ENCODE data around the gene ZAR1.

The ZAR1 gene

DNA sequence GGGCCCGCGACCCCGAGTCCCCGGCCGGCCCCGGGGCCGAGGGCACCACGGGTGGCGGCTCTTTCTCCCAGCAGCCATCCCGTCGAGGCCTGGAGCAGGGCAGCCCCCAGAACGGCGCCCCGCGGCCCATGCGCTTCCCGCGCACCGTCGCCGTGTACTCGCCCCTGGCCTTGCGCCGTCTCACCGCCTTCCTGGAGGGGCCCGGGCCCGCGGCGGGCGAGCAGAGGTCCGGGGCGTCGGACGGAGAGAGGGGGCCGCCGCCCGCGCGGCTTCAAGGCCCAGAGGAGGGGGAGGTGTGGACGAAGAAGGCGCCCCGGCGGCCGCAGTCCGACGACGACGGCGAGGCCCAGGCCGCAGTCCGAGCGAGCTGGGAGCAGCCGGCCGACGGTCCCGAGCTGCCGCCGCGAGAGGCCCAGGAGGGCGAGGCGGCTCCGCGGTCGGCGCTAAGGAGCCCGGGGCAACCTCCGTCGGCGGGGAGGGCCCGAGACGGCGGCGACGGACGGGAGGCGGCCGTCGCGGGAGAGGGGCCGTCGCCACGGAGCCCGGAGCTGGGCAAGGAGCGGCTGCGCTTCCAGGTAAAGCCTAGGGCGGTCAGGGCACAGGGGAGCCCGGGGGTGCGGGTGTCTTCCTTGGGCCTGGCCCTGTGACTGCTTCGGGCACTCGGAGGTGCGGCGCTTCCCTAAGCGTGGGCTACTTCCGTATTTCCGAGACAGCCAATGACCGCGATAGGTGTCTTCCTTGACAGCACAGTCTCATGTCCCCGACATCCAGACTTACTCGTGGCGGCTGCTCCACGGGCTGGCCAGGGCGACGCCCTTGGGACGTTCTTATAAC is 845 bp downstream of the ZAR1 start:
- no peak for DNase-seq

DNA sequence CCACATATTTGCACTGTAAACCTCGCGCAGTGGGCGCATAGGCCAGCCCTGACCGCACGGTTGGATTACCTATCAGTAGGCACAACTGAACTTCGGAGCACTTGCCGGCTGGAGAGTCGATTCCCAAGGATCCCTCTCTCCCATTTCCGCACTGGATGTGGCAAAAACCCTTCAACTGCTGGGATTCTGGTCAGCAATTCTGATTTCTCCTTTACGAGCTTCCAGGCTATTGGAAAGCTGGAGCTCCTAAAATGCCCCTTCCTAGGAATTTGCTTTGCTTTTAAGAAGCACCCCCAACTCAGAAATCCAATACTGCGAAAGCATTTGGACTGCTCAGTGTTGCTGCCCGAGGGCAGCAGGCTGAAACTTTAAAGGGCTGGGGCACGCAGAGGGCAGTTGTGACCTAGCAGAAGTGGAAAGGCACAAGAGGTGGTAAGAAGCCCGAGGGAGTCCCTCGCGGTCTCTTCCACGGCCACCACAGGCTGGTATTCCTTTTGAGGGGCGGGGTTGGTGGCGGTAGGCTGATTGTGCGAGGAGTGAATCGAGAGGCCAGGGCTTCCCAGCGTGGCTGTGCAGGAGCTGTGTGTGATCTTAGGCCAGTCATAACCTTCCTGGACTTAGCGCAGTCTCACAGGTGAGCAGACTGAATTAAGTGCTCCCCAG is 1.6 kb downstream of the ZAR1 start:
- DNase-seq: no peak

DNA sequence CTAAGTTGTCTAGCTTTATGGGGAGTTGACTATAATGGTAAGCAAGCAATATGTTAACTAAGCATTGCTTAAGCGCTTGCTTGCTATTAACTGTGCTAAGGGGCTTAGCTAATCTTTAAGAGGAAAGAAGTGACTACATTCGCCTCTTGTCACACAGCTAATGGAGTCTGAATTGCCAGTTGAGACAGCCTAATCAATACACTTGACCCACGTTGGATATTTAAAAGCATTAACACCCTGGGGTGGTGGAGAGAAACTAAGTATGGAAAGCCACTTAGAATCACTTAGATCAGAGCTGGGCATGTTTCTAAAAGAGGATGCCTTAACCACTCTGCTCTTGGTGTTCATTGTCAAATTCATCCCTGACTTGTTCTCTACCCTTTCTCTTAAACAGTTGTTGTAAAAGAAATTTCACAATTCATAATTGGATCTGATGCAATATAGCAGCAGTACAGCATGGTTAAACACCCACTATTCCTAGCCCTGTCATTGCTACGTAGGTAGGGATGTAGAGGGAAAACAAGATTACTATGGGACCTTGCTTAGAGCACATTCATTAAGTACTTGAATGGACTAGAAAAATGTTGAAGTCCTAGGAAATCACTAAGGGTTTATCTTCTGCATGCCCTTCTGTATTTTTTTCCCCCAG is 3.5 kb downstream of the ZAR1 start:
- DNase-seq: no peak

DNA sequence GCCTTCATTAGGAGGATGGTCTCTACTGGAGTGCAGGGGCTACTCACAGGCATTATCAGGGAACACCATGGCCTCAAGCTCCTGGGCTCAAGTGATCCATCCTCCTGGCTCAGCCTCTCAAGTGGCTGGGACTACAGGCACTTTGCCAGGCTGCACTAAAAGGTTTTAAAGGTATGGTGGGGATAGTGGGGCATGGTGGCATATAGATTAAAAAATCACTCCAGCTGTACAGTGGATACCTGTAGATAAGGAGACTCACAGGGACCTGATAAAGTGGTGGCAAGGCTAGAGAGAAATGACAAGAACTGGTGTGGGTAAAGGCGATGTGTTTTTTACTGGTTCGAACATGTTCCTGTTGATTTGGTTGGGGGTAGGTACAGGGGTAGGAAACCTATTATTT is 5.9 kb downstream of the ZAR1 start:
- no peak for DNase-seq

DNA sequence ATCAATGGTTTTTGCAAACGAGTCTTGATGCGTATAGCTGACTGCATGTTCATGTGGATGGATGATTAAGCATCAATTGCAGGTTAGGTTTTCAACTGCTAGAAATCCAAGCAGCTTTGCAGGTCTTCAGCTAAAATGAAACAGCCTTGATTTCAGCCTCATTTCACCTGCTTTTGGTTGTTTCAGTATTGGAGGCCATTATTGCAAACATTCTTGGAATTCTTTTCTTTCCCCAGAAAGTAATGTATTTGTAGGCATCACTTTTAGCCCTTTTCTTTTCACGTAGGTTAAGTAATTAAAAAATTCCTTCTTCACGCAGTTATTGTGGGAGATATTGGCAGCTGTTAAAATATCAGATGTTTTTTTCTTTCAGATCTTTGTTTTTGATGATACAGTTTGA is 8.8 kb downstream of the ZAR1 start:
- DNase-seq: no peak

DNA sequence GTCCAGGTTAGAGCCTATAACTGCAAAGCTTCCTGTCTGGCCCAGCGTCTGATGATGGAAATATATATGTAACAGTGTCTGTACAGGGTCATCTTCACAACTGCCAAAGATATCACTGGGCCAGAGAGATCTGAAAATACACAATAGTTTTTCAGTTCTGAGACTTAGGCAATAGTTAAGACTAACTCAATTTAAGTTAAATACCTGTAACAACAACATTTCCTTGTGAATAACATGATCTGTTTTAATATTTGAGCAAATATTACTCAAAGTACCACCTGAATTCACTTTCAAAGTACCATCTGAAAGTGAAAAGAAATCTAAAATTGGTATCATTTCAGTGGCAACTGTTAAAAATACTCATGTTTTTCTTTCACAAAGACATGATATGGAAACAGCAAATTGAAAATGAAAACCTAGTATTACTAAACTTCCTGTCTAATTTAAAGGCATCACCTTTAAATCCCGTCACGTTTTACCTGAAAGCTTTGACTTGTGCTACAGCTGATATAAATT is 9.6 kb downstream of the ZAR1 start:
- DNase-seq: no peak

DNA sequence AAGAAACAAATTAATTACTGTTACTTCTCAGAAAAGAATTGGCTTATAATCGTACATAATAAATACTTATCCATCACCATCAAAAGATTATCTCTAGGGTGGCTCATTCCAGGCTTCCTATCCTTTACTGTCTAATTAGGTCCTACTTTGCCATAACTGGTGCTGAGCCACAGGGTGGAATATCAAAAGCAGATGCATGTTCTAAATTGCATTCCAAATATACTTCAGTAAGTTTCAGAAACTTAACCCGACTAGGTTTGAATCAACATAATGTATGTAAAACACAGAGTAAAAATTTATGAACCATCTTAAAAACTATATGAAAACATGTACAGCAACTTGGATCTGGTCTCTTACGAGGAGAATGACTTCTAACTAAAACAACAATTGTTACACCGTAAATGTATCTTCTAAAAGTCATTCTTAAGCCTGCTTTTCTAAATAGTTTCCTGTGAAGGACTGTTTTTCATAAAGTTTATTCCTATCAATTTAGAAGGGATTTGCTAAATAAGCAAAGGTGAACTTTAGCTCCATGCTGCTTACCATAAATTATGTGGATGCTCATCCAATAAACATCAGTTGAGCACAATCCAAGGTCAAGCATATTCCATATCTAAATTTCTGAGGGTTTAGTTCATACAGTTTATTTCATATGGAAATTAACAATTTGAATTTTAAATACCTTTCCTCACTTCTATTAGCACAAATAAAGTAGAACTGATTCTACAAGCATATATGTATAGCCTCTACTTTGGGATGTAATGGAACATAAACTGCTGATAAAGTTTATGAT is 13.4 kb downstream of the ZAR1 start:
- no peak for DNase-seq

DNA sequence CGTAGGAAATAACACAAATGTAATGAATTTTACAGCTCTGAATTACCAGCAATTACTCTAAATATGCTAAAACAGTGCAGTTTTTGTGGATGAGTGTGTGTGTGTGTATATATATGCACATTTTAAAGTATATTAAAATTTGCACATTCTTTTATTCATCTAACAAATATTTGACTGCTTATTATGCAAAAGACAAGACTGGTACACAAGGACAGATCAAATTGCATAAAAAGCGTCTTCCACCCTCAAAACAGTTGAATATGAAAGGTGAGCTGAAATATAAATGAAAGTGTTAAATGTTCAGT is 13.9 kb downstream of the ZAR1 start:
- DNase-seq: no peak

DNA sequence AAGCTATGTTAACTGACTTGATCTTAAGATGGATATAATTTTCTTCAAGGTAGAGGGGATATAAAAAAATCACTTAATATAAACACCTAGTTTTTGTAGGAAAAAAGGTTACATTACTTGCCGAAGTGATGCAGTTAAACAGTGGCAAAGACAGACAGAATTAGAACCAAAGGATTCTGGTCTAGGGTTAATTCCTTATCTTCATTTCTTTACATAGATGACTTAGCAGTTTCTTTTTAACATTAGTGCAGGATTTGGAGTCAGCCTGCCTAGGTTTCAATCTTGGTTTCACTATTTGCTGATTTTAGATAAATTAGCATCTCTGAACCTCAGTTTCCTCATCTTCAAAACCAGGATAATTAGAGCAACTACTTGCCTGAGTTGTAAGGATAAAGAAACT is 14.3 kb downstream of the ZAR1 start:
- DNase-seq: no peak

DNA sequence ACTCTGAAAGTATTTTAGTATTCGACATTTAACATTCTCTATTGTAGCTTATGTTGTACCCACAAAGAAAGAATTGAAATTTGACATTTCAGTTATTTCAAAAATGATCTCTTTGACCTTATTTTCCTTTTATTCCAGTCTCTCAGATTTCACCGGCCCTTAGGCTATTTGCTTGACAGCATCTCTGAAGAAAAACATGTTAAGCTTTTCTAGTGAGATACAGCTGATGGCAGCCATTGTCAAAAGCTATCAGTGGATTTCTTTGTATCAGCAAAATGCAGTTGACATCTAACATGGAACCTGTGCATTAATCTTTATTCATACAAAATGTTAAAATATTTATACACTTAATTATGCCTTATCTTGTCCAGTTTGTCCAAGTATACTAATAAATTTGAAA is 16.7 kb downstream of the ZAR1 start:
- DNase-seq: no peak

DNA sequence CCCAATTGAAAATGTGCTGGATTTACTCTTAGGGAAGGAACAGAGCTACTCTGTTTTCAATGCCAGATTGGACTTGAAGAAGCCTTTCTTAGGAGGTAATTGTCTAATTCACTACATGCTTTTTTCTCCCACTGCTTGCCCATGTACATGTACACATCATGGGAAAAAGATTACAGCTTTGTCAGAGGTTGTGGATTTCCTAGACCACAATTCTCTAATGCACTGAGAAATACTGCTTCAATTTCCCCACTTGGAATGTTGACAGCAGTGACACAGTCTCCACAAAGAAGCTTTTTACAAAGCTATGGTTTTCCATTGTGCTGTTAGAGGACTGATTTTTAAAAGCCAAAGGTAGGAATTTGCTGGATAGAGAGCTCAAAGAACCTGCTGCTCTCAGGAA is 19.5 kb downstream of the ZAR1 start:
- DNase-seq: no peak

DNA sequence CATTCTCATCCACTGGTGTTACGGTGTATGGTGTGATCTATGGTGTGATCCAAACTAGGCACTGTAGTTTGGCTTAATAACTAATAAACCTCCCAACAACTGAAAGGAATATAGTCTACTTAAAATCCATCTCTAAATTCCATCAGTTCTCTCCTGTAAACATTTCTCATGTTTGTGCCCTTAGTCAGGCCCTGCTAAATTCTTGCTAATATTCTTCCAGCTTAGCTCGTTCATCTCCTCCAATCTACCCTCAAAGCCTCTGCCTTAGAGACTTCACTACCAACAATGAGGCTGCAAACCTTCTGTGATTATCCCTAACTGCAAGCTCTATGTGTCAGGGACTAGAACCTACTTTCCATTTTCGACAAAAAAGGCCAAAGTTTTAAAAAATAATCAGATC is 28.1 kb downstream of the ZAR1 start:
- no peak for DNase-seq

DNA sequence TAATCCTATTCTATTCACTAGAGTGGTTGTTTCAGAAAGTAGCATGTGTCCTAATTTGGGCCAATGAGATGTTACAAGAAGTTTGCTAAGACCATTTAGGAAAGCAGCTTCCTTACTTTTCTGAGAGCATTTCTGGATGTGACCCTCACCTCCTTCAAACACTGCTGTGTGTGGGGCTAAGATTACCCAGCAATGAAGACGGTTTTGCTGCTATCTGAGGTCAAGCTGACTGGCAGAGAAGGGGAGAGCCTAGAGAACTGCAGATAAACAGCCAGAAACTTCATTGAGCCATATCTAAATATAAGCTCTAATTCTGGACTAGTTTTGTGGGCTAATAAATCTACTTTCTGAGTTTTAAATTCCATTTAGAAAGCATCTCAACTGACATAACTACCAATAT is 36.4 kb downstream of the ZAR1 start:
- no peak for DNase-seq

DNA sequence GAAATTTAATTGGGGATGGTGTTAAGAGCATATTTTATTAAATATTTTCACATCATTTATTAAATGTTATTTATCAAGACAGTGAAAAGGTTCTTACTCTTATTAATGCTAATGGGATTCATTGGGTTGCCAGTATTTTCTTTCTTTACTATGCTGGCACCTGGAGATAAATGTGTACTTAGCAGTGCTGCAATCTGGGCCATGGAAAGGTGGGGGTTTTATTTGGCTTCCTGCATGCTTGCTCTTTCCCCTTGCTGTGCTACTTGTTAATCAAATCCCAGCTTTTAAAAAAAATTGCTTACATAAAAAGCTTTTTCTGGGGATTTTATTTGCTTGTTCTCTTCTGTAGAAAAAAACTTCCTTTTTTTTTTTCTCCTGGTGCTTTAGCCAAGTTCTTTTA is 48.3 kb downstream of the ZAR1 start:
- no peak for DNase-seq

DNA sequence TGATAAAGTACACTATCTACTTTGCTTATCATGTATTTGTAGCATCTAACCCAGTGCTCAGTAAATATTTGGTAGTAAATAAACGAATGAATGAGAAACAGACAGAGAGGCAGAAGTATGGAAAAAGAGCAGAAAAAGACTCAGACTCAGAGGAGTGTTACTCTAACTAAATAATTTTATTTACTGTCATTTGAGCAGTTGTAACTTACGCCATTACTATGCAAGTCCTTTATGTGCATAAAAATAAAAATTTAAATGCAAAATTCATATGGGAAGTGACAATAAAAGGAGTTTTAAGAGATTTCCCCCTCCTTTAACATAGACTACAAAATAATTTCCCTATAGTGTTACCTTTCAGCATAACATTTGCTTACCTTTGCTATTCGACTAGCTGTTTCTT is 49.5 kb downstream of the ZAR1 start:
- DNase-seq: no peak

DNA sequence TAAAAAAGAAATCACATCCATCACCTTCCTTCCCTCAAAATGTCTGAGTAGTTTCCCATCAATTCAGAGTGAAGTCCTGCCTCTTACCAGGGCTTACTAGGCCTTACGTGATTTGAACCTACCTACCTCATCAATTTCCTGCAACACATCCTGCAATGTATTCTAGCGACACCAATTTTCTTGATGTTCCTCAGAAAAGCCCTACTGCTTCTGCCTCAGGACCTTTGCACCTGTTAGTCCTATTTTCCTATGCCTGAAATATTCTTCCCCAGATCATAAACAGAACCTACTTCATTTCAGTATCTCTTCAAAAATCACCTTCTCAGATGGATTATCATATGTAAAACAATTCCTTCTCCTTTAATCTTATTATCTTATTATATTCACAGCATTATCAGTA is 52.8 kb downstream of the ZAR1 start:
- DNase-seq: no peak

DNA sequence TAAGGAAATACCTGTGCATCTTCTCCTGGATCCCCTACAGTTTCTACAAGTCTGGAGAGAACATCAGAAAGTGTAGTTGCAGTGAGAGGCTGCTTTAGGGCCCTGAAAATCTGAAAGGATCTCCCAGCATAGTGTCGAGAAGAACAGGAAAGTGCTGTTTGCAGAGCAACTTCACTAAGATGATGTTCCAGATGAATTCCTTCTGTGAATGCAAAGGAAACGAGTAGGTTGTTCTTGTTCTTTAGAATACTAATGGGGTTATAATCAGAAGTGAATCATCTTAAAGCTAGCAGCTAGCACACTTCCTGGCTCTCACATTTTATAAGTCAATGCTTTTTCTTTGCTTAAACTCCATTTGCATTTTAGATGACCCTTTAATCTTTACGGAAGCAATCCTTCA is 53.7 kb downstream of the ZAR1 start:
- no peak for DNase-seq

Data from activated T-cell treated with anti-CD3 and anti-CD28 coated beads for 4 hours (primary cell).